Ascending aorta (tissue), 2 donors: ENCODE measurements around the gene MVB12B. TPM values are rescaled to one million over a fixed set of nuclear protein-coding genes. Genes with fewer than 3 reads are reported as not detected.

Experiments used
- DNase-seq, 2 donors: peaks; one replicate each; pipeline ENCODE4 v3.0.0-alpha.2; 2019; ENCODE audit warnings: low spot score in 2 of 2
- H3K27ac ChIP-seq, 2 donors: fragments of 200-600 bp; sonication (generic); one replicate each; pipeline ENCODE4 v1.5.1; 2016 to 2017; ENCODE audit warnings: mild to moderate bottlenecking in 1 of 2
- H3K27me3 ChIP-seq: fragments of 200-600 bp; sonication (generic); one replicate; pipeline ENCODE4 v1.5.1; 2017
- H3K36me3 ChIP-seq, 2 donors: fragments of 200-600 bp; sonication (generic); one replicate each; pipeline ENCODE4 v1.5.1; 2016
- H3K4me1 ChIP-seq, 2 donors: fragments of 200-600 bp; sonication (generic); one replicate each; pipeline ENCODE4 v1.5.1; 2016 to 2017; ENCODE audit warnings: mild to moderate bottlenecking in 1 of 2
- H3K4me3 ChIP-seq, 2 donors: fragments of 200-600 bp; sonication (generic); one replicate each; pipeline ENCODE4 v1.5.1; 2016 to 2017; ENCODE audit warnings: mild to moderate bottlenecking in 1 of 2
- H3K9me3 ChIP-seq, 2 donors: fragments of 200-600 bp; sonication (generic); one replicate each; pipeline ENCODE4 v1.5.1; 2016
- CTCF ChIP-seq, 3 experiments: fragments of 200-600 bp in 2 of 3; fragments of 450-650 bp in 1 of 3; sonication (generic) in 2 of 3; IDR thresholded peaks; one replicate each; pipeline ENCODE4 v1.5.1; 2016 to 2019; ENCODE audit warnings: antibody characterized with exemption in 3 of 3, mild to moderate bottlenecking in 1 of 3, moderate library complexity in 1 of 3
- intact Hi-C: fragments of 100-400 bp; cut with DNase I; formaldehyde crosslinking; loops from one replicate; pipeline ENCODE4 v1.15.1; 2023
- total RNA-seq: library from RNA; depleted of rRNA; stranded (reverse); fragments of >200 nt; gene quantifications from one replicate; pipeline ENCODE4 v1.1.0, GENCODE V29; 2016

The MVB12B gene
- total RNA-seq, 1 donor from 2014 or later: 9.4 TPM

DNA sequence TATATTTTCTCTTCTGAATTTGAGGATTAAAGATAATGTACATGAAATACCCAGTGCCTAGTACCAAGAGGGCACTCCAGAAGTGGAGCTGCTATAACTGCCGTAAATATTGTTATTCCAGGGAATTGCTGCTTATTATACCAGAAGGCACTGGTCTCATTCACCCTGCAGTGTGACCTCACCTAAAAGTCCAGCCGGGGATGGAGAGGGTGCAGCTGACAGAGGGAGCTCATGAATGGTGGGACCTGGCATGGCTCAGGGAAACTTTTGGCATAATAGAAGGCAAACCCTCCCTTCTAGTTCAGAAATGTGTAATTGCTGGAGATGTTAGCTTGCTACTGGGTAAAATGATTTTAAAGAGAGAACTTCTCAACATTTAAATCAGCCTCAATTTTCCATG is 108.5 kb downstream of the MVB12B start:
- no peak for TF ChIP-seq CTCF (IDR thresholded peaks at IDR 0.05)
- no peaks in the 10 kb centered on the region for H3K4me1 ChIP-seq
- H3K36me3 ChIP-seq: peaks cover 0 to 3% of the 10 kb centered on the region in 2 donors
- intact Hi-C loops: no loop called here
- no peaks in the 10 kb centered on the region for H3K27me3 ChIP-seq
- H3K27ac ChIP-seq: no peak overlapping the region
- no peaks in the 10 kb centered on the region for H3K9me3 ChIP-seq
- no peak overlapping the region for H3K4me3 ChIP-seq
- peak in 1 of 2 donors; percentile 19 for DNase-seq

- no peaks in the 10 kb centered on the region for H3K9me3 ChIP-seq
- DNase-seq: peak in 1 of 2 donors; percentile 50
- H3K27me3 ChIP-seq: no peaks in the 10 kb centered on the region
- H3K4me3 ChIP-seq: no peak overlapping the region
- no peak overlapping the region for H3K27ac ChIP-seq
- TF ChIP-seq CTCF (IDR thresholded peaks at IDR 0.05): no peak
- H3K36me3 ChIP-seq: peaks cover 0 to 3% of the 10 kb centered on the region in 2 donors
- intact Hi-C loops: no loop called here
- no peaks in the 10 kb centered on the region for H3K4me1 ChIP-seq
Observed at GRCh38 chr9:126435626-126436025, 109.0 kb downstream of the MVB12B start.

DNA sequence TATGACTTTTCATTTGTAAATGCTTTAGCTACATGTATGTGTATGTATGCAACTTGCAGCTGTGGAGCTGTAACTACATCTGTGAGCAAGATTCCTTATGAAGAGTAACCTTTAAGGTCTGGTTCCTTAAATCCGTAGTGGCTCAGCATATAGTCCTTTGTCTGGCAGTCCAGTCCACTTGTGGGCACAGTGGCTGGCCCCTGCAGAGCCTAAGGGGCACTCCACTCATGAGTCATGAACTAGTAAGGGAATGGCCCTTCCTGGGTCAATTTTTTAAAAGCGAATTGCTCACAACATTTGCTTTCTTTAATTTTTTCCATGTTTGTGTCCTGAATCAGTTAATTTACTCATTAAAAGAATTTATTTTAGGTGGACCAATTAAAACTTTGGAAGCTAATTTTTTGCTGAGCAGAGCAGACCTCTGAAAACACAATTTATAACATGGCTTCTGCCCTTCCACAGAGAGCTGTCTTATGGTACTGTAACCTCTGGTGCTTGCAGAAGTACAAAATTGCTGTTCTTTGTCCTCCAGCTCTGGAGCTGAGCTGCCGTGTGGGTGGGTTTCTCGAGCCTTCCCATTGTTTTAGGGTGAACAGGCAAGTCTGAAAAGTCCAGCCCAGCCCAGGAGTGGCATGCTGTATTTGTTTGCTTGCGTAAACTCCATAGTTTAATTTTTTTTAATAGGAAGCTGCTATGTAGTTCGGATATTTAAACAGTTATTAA is 110.1 kb downstream of the MVB12B start:
- peaks cover 0 to 3% of the 10 kb centered on the region in 2 donors for H3K36me3 ChIP-seq
- DNase-seq: no peak
- H3K27ac ChIP-seq: no peak overlapping the region
- intact Hi-C loops: no loop called here
- no peak for TF ChIP-seq CTCF (IDR thresholded peaks at IDR 0.05)
- H3K4me3 ChIP-seq: no peak overlapping the region
- H3K9me3 ChIP-seq: no peaks in the 10 kb centered on the region
- H3K27me3 ChIP-seq: no peaks in the 10 kb centered on the region
- H3K4me1 ChIP-seq: no peaks in the 10 kb centered on the region

DNA sequence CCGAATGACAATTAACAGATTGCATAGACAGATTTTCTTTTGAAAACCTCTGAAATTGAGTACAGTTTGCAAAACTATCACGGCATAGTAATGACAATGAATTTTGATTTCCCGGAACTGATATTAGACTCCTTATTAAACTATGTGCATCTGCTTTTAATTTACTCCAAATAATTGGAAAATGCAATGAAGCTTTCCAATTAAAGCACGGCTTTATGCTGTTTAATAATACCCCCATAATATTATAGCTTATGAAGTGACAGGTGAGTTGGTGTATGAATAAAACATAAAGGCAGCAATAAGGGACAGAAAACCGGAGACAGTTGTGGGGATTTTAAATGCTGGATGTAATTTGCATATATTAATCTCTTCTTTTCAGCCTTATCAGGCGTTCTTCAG is 110.6 kb downstream of the MVB12B start:
- intact Hi-C loops: no loop called here
- no peak for DNase-seq
- Histone ChIP-seq H3K9me3 (no peaks in the 10 kb centered on the region), H3K27me3 (no peaks in the 10 kb centered on the region), H3K4me1 (no peaks in the 10 kb centered on the region), H3K4me3 (no peak overlapping the region), H3K27ac (no peak overlapping the region), H3K36me3 (peaks cover 0 to 3% of the 10 kb centered on the region in 2 donors)
- no peak for TF ChIP-seq CTCF (IDR thresholded peaks at IDR 0.05)

DNA sequence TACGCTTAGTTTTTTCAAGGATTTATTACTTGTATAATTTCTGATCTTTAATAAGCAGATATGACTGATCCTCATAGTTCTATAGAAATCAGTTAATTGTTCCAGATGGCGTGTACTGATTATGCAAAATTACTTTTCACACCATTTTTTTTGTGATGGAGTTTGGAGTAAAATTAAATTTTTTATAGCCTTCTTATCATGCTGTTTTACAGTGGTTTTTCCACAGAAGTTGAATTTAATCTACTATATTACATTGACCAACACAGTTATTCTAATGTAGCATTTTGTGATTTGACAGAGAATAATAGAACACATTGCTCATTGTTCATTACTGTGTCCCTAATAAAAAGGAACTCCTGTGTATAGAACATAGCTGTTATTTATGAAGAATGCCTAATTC is 111.1 kb downstream of the MVB12B start:
- no peaks in the 10 kb centered on the region for H3K4me1 ChIP-seq
- no peak overlapping the region for H3K4me3 ChIP-seq
- H3K27me3 ChIP-seq: no peaks in the 10 kb centered on the region
- no peaks in the 10 kb centered on the region for H3K9me3 ChIP-seq
- intact Hi-C loops: no loop called here
- H3K27ac ChIP-seq: no peak overlapping the region
- peaks cover 0 to 3% of the 10 kb centered on the region in 2 donors for H3K36me3 ChIP-seq
- DNase-seq: no peak
- TF ChIP-seq CTCF (IDR thresholded peaks at IDR 0.05): no peak
